Measurements from ENCODE around the gene RHCG. TPM values are rescaled to one million over a fixed set of nuclear protein-coding genes. Genes with fewer than 3 reads are reported as not detected.

RHCG gene
- polyA plus RNA-seq, 1 of the 3 experiments (the other 2 are of a cell fraction): not detected

DNA sequence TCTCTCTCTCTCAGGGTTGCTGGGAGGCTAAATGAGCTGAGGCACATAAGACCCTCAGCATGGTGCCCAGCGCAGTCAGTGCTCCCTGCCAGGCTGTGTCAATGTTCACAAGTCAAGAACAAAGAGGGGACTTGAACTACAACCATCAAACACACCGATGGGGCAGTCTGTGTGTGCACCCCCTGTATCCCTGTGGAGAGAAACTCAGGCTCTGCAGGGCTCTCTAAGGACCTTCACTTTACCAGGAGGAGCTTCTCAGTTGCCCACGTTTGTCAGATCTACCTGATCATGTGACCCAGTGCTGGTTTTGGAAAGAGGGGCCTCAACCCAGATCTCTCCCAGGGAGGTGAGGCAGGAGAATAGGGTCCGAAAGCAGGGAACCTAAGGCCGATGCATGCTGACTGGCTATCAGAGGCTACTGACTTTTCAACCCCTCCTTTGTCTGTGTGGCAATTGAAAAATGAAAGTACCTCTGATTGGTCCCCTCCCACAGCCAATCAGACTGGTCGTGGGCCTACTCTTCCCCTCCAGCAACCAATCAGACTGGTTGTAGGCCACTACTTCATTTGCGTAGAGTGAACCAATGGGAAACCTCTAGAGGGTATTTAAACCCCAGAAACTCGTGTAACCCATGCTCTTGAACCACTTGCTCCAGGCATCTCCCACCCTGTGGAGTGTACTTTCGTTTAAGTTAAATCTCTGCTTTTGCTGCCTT, 34.0 kb downstream of the RHCG start:
- no peak overlapping the region for H3K4me2 ChIP-seq
- no peak overlapping the region for H2AFZ ChIP-seq (ENCODE audit: low read depth)
- POLR2A ChIA-PET: no interaction called here

More for the DNA sequence above, 34.0 kb downstream of the RHCG start:
- no peak for DNase-seq
- Histone ChIP-seq H3K27ac (ENCODE audit: low read depth in 2 of 2, low read length in 1 of 2) (no peak overlapping the region), H3K4me3 (ENCODE audit: low read depth in 2 of 2, low read length in 1 of 2) (no peak overlapping the region), H3K4me1 (ENCODE audit: control insufficient read depth in 1 of 2, insufficient read depth in 2 of 2, low read depth in 1 of 2, low read length in 1 of 2) (peaks cover 0 to 6% of the 10 kb centered on the region in 2 experiments; a peak in 1 of 4 replicates), H3K9me3 (no peaks in the 10 kb centered on the region), H4K20me1 (ENCODE audit: insufficient read depth) (no peaks in the 10 kb centered on the region), H3K9ac (no peak overlapping the region), H3K27me3 (ENCODE audit: insufficient read depth) (no peaks in the 10 kb centered on the region), H3K36me3 (replicated peaks in 1 of 2; ENCODE audit: control insufficient read depth in 1 of 2, insufficient read depth in 2 of 2, low read length in 1 of 2) (no peaks in the 10 kb centered on the region), H3K79me2 (ENCODE audit: insufficient read depth) (no peaks in the 10 kb centered on the region), H3F3A (replicated peaks; ENCODE audit: insufficient read depth) (no peaks in the 10 kb centered on the region), H3K9me2 (no peaks in the 10 kb centered on the region)
- TF ChIP-seq ELF1 (IDR thresholded peaks at IDR 0.05) (no peak), TAF1 (IDR thresholded peaks at IDR 0.05; ENCODE audit: borderline replicate concordance, low read depth, low read length) (no peak), REST (IDR thresholded peaks at IDR 0.05; ENCODE audit: low read depth, low read length) (no peak), EZH2phosphoT487 (IDR thresholded peaks at IDR 0.05; ENCODE audit: borderline replicate concordance, low read depth) (no peak), NRF1 (IDR thresholded peaks at IDR 0.05; ENCODE audit: low read depth, low read length) (no peak), TEAD4 (IDR thresholded peaks at IDR 0.05; ENCODE audit: borderline replicate concordance, insufficient read depth) (no peak), FOXJ3 (CRISPR knock-in tag; IDR thresholded peaks at IDR 0.05) (no peak), MXI1 (IDR thresholded peaks at IDR 0.05; ENCODE audit: low read depth, low read length) (no peak), CTCF (IDR thresholded peaks at IDR 0.05) (no peak), TCF12 (IDR thresholded peaks at IDR 0.05) (no peak), ZBTB33 (IDR thresholded peaks at IDR 0.05; ENCODE audit: borderline replicate concordance, low read depth) (no peak), CHD2 (IDR thresholded peaks at IDR 0.05; ENCODE audit: low read length, partially characterized antibody) (no peak), JUND (IDR thresholded peaks at IDR 0.05) (no peak), SMC3 (IDR thresholded peaks at IDR 0.05; ENCODE audit: low read depth, low read length) (no peak), NFIC (IDR thresholded peaks at IDR 0.05; ENCODE audit: borderline replicate concordance) (no peak), SIN3A (IDR thresholded peaks at IDR 0.05; ENCODE audit: borderline replicate concordance, low read depth, low read length) (no peak)
- TF ChIP-seq, protein P1, sequence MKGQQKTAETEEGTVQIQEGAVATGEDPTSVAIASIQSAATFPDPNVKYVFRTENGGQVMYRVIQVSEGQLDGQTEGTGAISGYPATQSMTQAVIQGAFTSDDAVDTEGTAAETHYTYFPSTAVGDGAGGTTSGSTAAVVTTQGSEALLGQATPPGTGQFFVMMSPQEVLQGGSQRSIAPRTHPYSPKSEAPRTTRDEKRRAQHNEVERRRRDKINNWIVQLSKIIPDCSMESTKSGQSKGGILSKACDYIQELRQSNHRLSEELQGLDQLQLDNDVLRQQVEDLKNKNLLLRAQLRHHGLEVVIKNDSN (IDR thresholded peaks at IDR 0.05; ENCODE audit: borderline replicate concordance, low read depth): no peak
- TF ChIP-seq, protein P2, sequence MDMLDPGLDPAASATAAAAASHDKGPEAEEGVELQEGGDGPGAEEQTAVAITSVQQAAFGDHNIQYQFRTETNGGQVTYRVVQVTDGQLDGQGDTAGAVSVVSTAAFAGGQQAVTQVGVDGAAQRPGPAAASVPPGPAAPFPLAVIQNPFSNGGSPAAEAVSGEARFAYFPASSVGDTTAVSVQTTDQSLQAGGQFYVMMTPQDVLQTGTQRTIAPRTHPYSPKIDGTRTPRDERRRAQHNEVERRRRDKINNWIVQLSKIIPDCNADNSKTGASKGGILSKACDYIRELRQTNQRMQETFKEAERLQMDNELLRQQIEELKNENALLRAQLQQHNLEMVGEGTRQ (IDR thresholded peaks at IDR 0.05; ENCODE audit: borderline replicate concordance, low read depth, low read length): no peak
- TF ChIP-seq, protein P3, sequence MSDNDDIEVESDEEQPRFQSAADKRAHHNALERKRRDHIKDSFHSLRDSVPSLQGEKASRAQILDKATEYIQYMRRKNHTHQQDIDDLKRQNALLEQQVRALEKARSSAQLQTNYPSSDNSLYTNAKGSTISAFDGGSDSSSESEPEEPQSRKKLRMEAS (IDR thresholded peaks at IDR 0.05; ENCODE audit: low read depth): no peak
- 77% methylated on average over 6 of the region's 9 CpGs for whole genome bisulfite sequencing (ENCODE audit: low lambda C conversion rate)
- CTCF ChIA-PET: interaction anchor here (1.2 to 6.6 kb wide), 5 partner anchors 10 to 104 kb away, joined by 4 to 53 read pairs (median 8); no protein-coding TSS in a partner anchor

Measured in SK-N-SH (cell line).